Activated naive CD8-positive, alpha-beta T cell treated with anti-CD3 and anti-CD28 coated beads for 36 hours (primary cell): ENCODE measurements around the gene IFNG-AS1. TPM values are rescaled to one million over a fixed set of nuclear protein-coding genes. Genes with fewer than 3 reads are reported as not detected.
A peak's percentile ranks its signal among the peaks of the same experiment; 100 is the strongest.

ENCODE experiments used
- DNase-seq: peaks from one replicate; pipeline ENCODE4 v3.0.0; 2021
- H3K27ac Mint-ChIP-seq: one replicate; pipeline ENCODE4 v1.8.0; 2022; ENCODE audit warnings: mild to moderate bottlenecking, moderate library complexity, mixed read lengths
- H3K27me3 Mint-ChIP-seq: one replicate; pipeline ENCODE4 v1.8.0; 2022; ENCODE audit warnings: mild to moderate bottlenecking, mixed read lengths
- H3K36me3 Mint-ChIP-seq: one replicate; pipeline ENCODE4 v1.8.0; 2021; ENCODE audit warnings: mild to moderate bottlenecking, mixed read lengths
- H3K4me1 Mint-ChIP-seq: one replicate; pipeline ENCODE4 v1.8.0; 2021; ENCODE audit warnings: mixed read lengths
- H3K4me3 Mint-ChIP-seq: one replicate; pipeline ENCODE4 v1.8.0; 2022; ENCODE audit warnings: mild to moderate bottlenecking, moderate library complexity, mixed read lengths
- H3K9me3 Mint-ChIP-seq: one replicate; pipeline ENCODE4 v1.8.0; 2022; ENCODE audit warnings: mixed read lengths
- total RNA-seq, 2 experiments: library from RNA; stranded (reverse); gene quantifications; one replicate each; pipeline ENCODE4 v1.2.3, GENCODE V29; 2021

IFNG-AS1 gene
- total RNA-seq, 2 experiments from 2014 or later: not detected

DNA sequence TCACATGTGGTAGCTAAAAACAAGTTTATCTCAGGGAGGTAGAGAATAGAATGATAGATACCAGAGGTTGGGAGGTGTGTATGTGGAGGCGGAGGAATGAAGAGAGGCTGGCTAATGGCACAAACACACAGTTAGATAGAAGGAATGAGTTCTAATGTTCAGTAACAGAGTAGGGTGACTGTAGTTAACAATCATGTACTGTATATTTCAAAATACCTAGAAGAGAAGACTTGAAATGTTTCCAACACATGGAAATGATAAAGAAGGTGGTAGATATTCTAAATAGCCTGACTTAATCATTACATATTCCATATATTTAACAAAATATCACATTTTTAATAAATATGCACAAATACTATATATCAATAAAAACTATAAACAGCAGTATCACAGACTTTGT lies 8.9 kb upstream of the IFNG-AS1 start:
- no peak overlapping the region for H3K27ac Mint-ChIP-seq
- H3K36me3 Mint-ChIP-seq: no peaks in the 10 kb centered on the region
- H3K4me1 Mint-ChIP-seq: no peaks in the 10 kb centered on the region
- no peaks in the 10 kb centered on the region for H3K27me3 Mint-ChIP-seq
- no peak for DNase-seq
- H3K4me3 Mint-ChIP-seq: no peak overlapping the region
- H3K9me3 Mint-ChIP-seq: peaks cover 1% of the 10 kb centered on the region

DNA sequence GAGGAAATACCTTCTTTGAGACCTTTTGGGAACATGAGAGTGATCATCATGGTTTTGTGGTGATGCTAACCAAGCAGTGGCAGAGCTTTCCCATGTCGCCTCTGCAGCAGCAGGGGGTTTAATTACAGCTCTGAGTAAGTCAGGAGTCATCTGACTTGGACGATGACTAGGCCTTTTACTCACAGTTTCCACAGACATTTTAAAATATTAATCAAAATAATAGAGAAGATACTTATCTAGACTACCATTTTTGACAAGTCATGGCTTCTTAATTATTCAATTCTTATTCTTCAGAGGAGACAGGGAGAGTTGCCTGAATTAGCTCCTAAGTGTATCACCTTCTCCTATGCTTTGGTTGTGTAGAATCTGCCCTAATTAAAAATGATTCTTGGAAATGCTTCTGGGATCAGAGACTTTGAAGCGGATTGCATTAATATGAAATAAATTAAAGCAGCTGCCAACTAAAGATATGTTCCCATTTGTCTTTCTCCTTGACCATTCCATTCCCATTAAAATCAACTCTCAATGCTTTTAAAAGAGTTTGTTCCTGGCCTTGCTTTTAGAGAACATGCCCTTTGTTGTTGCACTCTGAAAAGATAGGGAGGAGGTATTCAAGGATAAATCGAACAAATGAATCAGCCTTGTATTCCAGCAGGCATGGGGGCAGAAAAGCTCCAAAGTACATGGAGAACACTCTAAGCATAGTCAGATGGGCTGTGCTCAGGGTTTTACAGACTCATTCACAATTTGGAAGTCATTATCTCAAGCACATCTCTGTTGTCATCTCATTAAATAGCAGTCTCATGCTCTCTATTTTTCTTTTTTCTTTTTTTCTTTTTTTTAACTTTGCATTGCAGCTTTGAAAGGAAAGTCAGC lies 7.7 kb upstream of the IFNG-AS1 start:
- H3K27me3 Mint-ChIP-seq: no peaks in the 10 kb centered on the region
- no peaks in the 10 kb centered on the region for H3K4me1 Mint-ChIP-seq
- no peak for DNase-seq
- no peak overlapping the region for H3K4me3 Mint-ChIP-seq
- no peak overlapping the region for H3K27ac Mint-ChIP-seq
- no peaks in the 10 kb centered on the region for H3K36me3 Mint-ChIP-seq
- no peaks in the 10 kb centered on the region for H3K9me3 Mint-ChIP-seq

DNA sequence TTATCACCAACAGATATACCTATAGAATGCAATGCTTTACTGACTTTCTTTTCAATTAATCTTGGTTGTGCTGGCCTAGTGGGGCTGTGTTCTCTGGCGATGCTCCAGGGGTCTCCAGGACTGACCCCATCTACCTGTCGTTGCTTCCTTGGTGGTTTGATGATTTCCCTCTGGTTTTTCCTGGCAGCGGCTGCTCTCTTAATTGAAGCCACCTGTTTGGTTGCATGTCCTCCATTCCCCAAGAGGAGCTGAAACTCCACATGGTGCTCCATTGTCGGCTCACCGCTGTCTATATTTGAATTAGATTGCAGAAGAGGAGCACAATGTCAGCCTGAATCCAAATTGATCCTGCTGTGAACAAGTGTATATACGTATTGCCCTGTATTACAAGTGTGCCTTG lies 7.1 kb upstream of the IFNG-AS1 start:
- no peaks in the 10 kb centered on the region for H3K27me3 Mint-ChIP-seq
- H3K4me3 Mint-ChIP-seq: no peak overlapping the region
- H3K36me3 Mint-ChIP-seq: no peaks in the 10 kb centered on the region
- H3K9me3 Mint-ChIP-seq: no peaks in the 10 kb centered on the region
- no peak for DNase-seq
- no peaks in the 10 kb centered on the region for H3K4me1 Mint-ChIP-seq
- H3K27ac Mint-ChIP-seq: no peak overlapping the region

DNA sequence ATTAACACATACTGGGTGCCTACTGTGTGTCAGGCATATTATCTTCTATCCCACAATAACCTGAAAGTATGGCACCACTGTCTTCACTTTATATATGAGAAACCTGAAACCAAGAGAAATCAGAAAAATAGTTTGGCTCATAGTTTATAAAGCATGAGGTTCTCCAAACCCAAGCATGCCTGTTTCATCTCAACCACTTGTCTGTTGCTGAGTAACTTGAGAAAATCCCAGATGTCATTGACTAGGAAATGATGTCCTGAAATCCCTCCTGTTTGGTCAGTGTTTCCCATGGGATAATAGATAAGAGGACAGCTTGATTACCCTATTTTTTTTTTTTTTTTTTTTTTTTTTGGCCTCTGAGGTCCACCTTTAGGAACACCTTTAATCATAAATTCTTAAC lies 2.6 kb upstream of the IFNG-AS1 start:
- DNase-seq: no peak
- Mint-ChIP-seq H3K36me3 (peaks cover 4% of the 10 kb centered on the region), H3K4me1 (peaks cover 27% of the 10 kb centered on the region), H3K27me3 (no peaks in the 10 kb centered on the region), H3K9me3 (peaks cover 5% of the 10 kb centered on the region), H3K4me3 (no peak overlapping the region), H3K27ac (no peak overlapping the region)

DNA sequence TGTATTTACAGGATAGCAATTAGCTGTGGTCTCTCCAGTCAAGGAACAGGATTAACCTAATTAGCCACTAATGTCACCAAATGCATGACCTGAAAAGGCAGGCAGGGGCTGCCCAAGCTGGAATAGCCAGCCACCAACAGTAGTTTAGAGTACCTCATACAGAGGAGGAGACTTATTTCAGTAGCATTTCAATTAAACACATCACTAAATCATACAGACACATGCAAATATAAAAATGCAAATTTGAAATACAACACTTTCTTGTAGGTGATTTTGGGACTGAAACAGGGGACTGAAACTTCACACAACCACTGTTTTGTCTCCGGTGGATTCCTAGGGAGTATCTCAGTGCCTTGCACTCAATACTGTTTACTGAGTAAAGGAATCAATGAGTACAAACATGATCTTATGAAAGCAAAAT lies 636 bp upstream of the IFNG-AS1 start:
- Mint-ChIP-seq H3K27ac (no peak overlapping the region), H3K4me3 (no peak overlapping the region), H3K4me1 (peaks cover 28% of the 10 kb centered on the region)

DNA sequence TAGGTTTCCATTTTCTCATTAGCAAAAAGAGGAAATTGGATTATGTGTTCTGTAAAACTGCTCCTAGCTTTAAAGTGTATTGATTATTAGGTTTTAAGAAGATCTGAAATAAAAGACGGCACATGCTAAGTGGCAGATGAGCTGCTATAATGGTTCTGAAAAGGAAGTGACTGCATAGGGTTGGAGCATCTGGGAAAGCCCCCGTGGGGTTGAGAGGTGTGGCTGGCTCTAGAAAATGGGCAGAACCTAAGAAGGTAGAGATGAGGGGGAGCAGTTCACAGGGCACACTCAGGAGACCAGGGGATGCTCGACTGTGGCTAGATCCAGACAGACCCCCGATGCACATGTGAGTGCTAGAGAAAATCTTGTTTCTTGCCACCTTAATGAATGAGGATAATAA lies 1.9 kb downstream of the IFNG-AS1 start:
- Mint-ChIP-seq H3K27ac (peak overlapping the region; percentile 86), H3K27me3 (no peaks in the 10 kb centered on the region), H3K4me1 (peaks cover 32% of the 10 kb centered on the region), H3K4me3 (peak overlapping the region; percentile 37), H3K36me3 (peaks cover 7% of the 10 kb centered on the region), H3K9me3 (peaks cover 5% of the 10 kb centered on the region)
- peak; percentile 46 for DNase-seq

More for the DNA sequence above, 636 bp upstream of the IFNG-AS1 start:
- H3K36me3 Mint-ChIP-seq: peaks cover 4% of the 10 kb centered on the region
- DNase-seq: no peak
- no peaks in the 10 kb centered on the region for H3K27me3 Mint-ChIP-seq
- H3K9me3 Mint-ChIP-seq: peaks cover 5% of the 10 kb centered on the region

DNA sequence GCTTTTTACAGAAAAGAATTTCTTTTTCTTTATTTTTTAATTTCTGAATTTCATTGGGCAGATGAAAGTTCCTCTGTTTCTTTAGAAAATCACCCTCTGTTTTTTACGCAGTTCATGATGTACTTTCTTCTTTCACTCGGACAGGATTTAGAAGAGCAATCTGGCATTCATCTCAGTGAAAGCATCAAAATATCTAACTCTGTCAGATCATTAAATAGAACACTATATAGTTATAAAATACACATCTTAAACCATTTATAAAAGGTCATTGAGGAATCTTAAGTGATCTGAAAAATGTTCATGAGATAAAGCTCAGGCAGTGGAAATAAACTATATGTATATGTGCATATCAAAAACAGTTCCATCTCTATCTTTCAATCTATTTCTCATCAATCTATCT lies 3.9 kb downstream of the IFNG-AS1 start:
- Mint-ChIP-seq H3K4me3 (no peak overlapping the region), H3K27me3 (no peaks in the 10 kb centered on the region), H3K9me3 (peaks cover 5% of the 10 kb centered on the region), H3K4me1 (peaks cover 32% of the 10 kb centered on the region), H3K27ac (no peak overlapping the region), H3K36me3 (peaks cover 5% of the 10 kb centered on the region)
- DNase-seq: no peak

DNA sequence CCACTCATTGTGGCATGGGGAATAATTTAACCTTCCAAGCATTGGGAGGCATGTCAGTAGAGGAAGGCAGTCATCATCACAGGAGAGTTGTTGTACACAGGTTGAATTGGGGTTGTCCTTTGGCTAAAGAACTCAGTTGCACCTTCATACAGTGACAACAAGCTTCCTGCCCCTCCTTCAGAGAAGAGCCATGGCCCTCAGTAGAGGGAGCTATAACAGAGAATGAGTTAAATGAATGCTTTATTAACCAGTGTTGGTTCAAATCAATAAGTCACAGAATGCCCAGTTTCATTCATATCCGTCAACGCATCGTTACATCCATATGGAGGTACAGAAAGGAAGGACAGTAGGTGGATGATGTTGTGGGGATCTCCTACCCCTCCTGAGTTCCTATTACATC lies 4.8 kb downstream of the IFNG-AS1 start:
- no peaks in the 10 kb centered on the region for H3K27me3 Mint-ChIP-seq
- no peak for DNase-seq
- H3K9me3 Mint-ChIP-seq: peaks cover 5% of the 10 kb centered on the region
- H3K27ac Mint-ChIP-seq: no peak overlapping the region
- H3K36me3 Mint-ChIP-seq: peaks cover 5% of the 10 kb centered on the region
- H3K4me3 Mint-ChIP-seq: no peak overlapping the region
- peaks cover 29% of the 10 kb centered on the region for H3K4me1 Mint-ChIP-seq

DNA sequence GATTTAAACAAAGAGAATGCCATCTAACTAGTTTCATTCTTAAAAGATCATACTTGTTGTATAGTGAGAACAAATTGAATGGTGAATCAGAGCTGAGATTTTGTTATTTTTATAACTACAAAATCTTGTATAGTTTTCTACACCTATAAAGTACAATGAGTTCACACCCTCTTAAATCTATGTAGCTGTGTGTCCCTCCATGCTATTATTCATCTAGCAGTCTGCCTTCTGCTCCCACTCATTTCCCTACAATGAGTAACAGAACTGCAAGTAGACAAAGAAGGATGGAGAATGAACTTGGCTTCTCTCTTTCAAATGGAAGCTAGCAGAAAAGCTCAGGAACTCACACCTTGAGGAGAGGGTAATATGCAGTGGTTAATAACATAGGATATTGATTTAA lies 7.1 kb downstream of the IFNG-AS1 start:
- Mint-ChIP-seq H3K4me3 (no peak overlapping the region), H3K27ac (no peak overlapping the region), H3K27me3 (no peaks in the 10 kb centered on the region), H3K9me3 (peaks cover under 1% of the 10 kb centered on the region), H3K4me1 (peaks cover 17% of the 10 kb centered on the region), H3K36me3 (peaks cover 3% of the 10 kb centered on the region)
- DNase-seq: no peak

DNA sequence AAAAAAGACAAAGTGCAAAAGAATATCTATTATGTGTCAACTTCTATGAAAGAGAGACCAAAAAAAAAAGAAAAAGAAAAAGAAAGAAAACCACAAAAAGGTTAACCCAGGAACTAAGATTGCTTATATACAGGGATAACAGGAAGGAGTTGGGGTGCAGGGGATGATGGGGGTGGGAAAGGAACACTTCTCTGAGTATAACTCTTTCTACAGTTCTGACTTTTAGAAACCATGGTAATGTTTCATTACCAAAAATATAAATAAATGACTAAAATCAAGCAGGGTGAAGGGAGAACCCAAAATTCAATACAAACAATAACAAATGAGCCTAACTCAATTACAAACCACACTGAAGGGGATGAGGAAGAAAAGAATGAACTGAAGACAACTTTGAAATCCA lies 9.1 kb downstream of the IFNG-AS1 start:
- peaks cover 3% of the 10 kb centered on the region for H3K36me3 Mint-ChIP-seq
- DNase-seq: no peak
- peaks cover 16% of the 10 kb centered on the region for H3K4me1 Mint-ChIP-seq
- H3K27me3 Mint-ChIP-seq: no peaks in the 10 kb centered on the region
- H3K4me3 Mint-ChIP-seq: no peak overlapping the region
- no peaks in the 10 kb centered on the region for H3K9me3 Mint-ChIP-seq
- H3K27ac Mint-ChIP-seq: no peak overlapping the region

DNA sequence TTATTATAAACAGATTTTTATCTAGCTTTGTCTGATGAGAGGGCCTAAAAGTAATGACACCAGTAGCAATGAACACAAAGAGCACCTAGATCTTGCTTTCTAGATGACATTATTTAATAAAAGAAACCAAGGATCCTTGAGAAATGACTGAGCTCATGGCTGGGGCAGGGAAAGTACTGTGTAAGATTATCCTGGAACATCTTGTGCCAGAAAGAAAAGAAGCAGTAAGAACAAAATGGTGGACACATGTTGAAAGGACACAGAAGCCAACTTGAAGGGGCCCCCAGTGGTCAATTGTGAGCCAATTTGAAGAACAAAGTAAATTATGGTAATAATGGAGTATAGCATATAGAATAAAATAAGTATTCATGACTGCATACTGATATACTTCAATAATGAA lies 10.0 kb downstream of the IFNG-AS1 start:
- no peaks in the 10 kb centered on the region for H3K27me3 Mint-ChIP-seq
- no peak overlapping the region for H3K27ac Mint-ChIP-seq
- H3K4me3 Mint-ChIP-seq: no peak overlapping the region
- H3K9me3 Mint-ChIP-seq: no peaks in the 10 kb centered on the region
- H3K36me3 Mint-ChIP-seq: peaks cover 3% of the 10 kb centered on the region
- no peak for DNase-seq
- peaks cover 16% of the 10 kb centered on the region for H3K4me1 Mint-ChIP-seq

DNA sequence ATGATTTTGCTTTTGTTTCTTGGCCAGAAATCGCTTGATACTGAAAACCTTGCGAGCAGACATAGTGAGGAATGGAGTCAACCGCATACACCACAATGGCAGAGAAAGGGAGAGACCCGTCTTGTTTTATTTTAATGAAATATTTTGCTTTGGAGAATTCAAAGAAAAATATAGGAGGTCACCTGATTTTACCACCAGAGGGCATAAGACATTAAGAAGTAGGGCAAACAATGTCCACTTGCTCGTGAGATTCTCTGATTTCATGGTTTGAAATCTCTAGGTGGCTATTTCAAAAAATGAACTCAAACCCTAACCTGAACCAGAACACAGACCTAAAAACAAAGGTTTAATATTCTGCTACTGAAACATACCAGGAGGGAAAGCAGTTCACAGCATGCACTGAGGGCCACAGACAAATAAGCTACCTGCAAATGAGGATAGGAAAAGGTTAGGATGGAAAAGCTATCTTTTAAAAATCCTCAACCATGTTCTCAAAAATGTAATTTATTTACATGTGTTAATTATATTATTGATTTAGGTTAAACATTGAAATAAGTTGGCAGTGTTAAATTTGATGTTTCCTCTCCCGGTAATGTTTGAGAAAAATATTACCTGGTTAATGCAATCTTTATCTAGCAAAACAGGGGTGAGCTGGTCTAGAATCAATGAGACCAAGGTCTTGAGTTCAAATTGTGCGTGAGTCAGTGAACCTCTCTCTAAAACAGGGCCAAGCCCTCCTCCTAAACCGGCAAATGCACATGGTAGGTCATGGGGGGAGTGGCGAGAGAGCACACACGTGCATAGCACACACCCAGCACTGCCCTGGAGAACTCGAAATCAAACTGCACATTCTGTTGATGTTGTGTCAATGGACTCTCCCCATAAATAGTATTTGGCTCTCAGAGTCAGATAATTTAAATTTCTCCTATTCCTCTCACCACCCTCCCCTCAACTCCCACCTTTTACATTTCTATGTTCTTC lies 12.5 kb downstream of the IFNG-AS1 start:
- H3K36me3 Mint-ChIP-seq: no peaks in the 10 kb centered on the region
- DNase-seq: no peak
- no peaks in the 10 kb centered on the region for H3K27me3 Mint-ChIP-seq
- no peaks in the 10 kb centered on the region for H3K9me3 Mint-ChIP-seq
- H3K4me3 Mint-ChIP-seq: no peak overlapping the region
- H3K27ac Mint-ChIP-seq: no peak overlapping the region
- peaks cover 11% of the 10 kb centered on the region for H3K4me1 Mint-ChIP-seq

DNA sequence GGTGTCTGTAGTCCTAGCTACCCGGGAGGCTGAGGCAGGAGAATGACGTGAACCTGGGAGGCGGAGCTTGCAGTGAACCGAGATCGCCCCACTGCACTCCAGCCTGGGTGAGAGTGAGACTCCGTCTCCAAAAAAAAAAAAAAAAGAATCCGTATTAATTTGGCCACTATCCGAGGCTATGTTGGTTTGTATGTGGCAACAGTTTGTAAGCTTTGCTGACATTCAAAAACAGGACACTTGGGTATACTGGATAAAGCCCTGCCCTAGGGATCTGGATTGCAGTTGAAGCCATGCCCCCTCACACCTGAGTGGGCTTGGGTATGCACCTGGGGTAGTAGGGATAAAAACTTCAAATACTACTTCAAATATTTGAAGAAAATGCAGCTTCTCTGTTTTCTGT lies 14.5 kb downstream of the IFNG-AS1 start:
- no peak overlapping the region for H3K4me3 Mint-ChIP-seq
- peaks cover 5% of the 10 kb centered on the region for H3K4me1 Mint-ChIP-seq
- no peak overlapping the region for H3K27ac Mint-ChIP-seq
- H3K36me3 Mint-ChIP-seq: no peaks in the 10 kb centered on the region
- DNase-seq: no peak
- no peaks in the 10 kb centered on the region for H3K27me3 Mint-ChIP-seq
- H3K9me3 Mint-ChIP-seq: no peaks in the 10 kb centered on the region

DNA sequence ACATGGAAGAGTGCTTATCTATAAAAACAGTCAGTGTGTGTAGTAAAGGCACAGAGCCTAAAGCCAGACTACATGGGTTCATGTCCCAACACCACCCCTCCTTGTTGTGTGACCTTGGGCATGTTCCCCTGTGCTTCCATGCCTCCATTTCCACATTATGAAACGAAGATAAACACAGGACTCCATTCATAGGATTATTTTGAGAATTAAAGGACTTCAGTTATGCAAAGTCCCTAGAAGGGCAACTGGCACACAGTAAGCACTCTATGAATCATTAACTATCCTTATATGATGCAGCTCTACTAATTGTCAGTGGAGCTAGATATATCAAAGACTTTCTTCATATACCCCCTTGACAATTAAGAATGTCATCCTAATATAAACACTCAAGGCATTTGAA lies 17.8 kb downstream of the IFNG-AS1 start:
- Mint-ChIP-seq H3K4me3 (no peak overlapping the region), H3K27ac (no peak overlapping the region)

DNA sequence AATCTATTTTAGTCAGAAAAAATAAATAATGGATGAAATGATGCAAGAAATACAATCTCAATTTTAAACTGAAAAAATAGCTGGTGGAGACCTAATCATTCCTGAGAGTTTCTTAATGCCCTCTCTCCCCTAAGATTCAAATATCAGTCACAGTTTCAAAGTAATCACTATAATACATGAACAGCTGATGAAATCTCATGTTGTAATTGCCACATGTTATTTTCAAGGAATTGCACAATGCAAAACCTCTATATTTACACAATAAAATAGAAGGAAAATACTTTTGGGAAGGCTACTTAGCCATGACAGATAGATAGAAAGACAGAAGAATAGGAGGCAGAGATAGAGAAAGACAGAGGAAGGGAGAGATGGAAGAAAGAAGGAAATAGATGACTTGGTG lies 18.2 kb downstream of the IFNG-AS1 start:
- peaks cover 3% of the 10 kb centered on the region for H3K4me1 Mint-ChIP-seq
- no peak overlapping the region for H3K27ac Mint-ChIP-seq
- H3K36me3 Mint-ChIP-seq: no peaks in the 10 kb centered on the region
- no peaks in the 10 kb centered on the region for H3K27me3 Mint-ChIP-seq
- no peaks in the 10 kb centered on the region for H3K9me3 Mint-ChIP-seq
- no peak for DNase-seq
- H3K4me3 Mint-ChIP-seq: no peak overlapping the region

More for the DNA sequence above, 17.8 kb downstream of the IFNG-AS1 start:
- no peaks in the 10 kb centered on the region for H3K9me3 Mint-ChIP-seq
- DNase-seq: no peak
- H3K4me1 Mint-ChIP-seq: peaks cover under 1% of the 10 kb centered on the region
- no peaks in the 10 kb centered on the region for H3K27me3 Mint-ChIP-seq
- H3K36me3 Mint-ChIP-seq: no peaks in the 10 kb centered on the region
